Renal cortex interstitium (tissue), 11 donors: Measurements from ENCODE around the gene EVA1B. TPM values are rescaled to one million over a fixed set of nuclear protein-coding genes. Genes with fewer than 3 reads are reported as not detected.

Experiments
- DNase-seq, 11 donors: peaks; one replicate each; pipeline ENCODE4 v3.0.0-alpha.2; 2013; ENCODE audit warnings: low read depth in 9 of 11, low spot score in 4 of 11; ENCODE audit errors: extremely low read depth in 1 of 11
- polyA plus RNA-seq, 3 donors: library from polyadenylated mRNA; unstranded; fragments of 120-200 nt; gene quantifications; one replicate each; pipeline ENCODE4 v1.2.1, GENCODE V29; 2013; ENCODE audit not compliant: insufficient read length in 3 of 3

EVA1B gene
- polyA plus RNA-seq, 3 donors = 38.1 to 102 (median 89.8) TPM

DNA sequence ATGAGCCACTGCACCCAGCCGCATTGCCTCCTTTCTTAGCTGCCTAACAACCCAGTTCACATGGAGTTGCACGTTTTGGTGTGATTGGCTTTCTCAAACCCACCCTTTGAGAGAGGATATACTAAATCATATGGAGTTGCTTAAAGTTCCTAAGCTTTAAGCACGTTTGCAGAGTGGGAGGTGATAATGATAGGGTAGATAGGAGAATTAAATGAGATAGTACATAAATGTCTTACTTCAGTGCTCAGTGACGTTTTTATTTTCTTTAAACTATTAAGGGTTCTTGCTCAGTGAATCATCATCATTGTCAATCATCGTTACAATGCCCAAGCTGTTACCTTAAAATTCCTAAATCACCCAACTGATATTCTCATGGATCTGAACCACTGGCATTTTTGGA is 20.2 kb downstream of the EVA1B start:
- DNase-seq = no peak

DNA sequence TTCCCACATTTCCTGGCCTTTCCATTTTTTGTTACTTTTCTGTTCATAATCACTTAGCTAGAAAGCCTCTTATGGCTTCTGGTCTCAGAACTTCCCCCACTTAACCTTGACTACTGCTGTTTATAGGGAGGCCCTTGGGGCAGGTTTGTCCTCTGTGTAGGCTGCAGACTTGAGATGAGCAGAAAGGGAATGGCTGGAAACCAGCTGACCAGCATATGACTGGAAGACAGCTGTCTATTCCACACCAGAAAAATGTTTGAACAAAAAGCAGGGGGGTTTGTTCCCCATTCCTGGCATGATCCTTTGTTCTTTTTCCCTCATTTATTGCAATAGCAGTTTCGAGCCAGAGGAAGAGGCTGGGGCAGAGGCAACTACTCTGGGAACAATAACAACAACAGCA is 22.2 kb downstream of the EVA1B start:
- DNase-seq = no peak

DNA sequence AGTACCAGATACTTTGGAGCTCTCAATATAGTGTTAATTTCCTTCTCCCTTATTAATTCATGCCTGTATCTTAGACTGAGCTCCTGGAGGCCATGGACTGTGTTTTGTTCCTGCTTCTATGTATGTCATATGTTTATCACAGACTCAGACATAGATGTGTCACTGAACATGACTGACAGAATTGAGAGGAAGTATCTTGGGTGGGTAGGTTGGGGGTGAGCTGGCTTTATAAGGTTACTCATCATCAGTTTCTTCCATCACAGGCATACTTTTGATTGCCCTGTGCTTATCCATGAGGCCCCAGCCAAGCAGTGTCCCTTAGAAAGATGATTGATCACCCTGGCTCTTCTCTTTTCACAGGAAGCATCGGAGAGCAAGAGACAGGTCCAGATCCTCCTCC is 22.9 kb downstream of the EVA1B start:
- DNase-seq = no peak

DNA sequence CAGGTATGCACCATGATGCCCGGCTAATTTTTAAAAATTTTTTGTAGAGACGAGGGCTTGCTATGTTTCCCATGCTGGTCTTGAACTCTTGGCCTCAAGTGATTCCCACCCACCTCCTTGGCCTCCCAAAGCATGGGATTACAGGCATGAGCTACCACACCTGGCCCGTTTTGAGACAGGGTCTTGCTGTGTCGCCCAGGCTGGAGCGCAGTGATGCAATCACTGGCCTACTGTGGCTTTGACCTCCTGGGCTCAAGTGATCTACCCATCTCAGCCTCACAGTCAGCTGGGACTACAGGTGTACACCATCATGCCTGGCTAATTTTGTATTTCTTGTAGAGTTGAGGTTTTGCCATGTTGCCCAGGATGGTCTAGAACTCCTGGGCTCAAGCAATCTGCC is 24.8 kb downstream of the EVA1B start:
- no peak for DNase-seq

DNA sequence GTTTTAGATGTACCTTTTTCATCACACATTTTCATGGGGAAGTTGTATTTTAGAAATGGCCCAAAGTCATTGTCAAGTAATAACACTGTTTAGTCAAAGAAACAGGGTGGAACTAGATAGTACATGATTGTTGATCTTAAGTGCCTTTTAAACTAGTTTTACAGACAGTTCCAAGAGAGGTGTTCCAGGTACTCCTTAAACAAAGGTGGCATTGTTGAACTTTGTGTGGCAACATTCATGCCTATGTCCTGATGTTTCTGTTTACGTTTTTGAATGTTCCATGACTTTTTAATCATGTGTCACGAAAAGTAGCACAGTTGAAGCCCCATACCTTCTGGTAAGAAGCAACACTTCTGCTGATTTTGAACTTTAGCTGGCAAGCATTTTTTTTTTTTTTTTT is 26.4 kb downstream of the EVA1B start:
- no peak for DNase-seq

DNA sequence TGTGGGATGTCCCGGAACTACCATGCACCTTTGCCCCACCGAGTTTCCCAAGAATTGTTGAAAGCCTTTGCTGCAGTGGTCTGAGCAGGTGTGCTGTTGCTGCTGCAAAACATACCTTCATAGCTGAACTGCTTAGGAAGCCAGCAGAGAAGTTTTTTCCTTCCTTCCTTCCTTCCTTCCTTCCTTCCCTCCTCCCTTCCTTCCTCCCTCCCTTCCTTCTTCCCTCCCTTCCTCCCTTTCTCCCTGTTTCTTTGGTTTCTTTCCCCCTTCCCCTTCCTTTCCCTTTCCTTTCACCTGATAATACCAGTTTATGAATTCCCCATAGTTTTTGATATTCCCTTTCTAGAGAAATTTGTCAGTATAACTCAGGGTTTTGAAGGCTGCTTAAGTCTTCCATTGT is 28.1 kb downstream of the EVA1B start:
- no peak for DNase-seq

DNA sequence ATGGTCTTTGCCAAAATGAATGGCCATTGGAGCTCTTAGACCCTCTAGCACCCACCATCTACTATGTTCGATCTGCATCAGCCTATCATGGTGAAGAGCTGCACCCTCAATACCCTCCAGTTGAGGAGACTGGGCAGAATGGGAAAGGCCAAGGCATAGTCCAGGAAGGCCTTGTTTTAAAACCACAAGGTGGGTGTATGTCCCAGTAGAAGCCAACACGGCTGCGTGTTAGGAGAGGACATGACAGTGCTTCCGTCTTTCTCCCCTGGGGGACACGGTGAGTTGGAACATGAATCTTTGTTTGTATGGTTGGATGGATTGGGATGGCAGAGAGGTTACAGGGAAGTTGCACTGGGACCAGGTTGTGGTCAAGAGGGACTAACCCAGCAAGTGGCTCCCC is 35.9 kb downstream of the EVA1B start:
- no peak for DNase-seq

DNA sequence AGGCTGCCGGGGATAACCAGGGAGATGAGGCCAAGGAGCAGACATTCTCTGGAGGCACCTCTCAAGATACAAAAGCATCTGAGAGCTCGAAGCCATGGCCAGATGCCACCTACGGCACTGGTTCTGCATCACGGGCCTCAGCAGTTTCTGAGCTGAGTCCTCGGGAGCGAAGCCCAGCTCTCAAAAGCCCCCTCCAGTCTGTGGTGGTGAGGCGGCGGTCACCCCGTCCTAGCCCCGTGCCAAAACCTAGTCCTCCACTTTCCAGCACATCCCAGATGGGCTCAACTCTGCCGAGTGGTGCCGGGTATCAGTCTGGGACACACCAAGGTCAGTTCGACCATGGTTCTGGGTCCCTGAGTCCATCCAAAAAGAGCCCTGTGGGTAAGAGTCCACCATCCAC is 36.6 kb downstream of the EVA1B start:
- DNase-seq = no peak

DNA sequence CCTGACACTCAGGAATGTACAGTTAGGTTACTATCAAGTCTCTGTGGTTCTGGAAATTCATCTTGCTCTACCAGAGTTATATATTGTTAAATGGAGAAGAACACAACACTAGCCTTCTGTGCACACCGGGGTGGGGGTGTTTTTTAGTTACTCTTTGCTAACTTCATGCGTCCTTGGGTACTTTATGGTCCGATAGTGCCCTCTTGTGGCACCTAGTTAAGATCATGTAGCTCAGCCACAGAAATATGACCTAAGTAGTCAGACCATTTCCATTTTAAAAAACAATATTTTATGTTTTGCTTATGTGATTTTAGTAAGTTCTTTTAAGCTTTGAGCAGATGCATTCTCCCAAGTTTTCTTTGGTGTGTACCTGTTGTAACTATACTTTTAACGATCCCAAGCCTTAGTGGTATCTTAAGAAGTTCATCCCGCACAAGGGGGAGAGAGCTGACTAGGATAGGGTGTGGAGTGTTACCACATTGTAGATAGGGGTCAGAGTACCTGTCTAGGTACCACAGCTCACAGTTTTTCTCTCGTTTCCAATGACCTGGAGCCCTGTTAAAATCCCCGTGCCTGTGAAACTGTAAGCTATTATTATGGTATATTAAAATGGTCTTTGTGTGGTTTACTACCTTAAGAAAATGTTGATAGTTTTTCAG is 37.9 kb downstream of the EVA1B start:
- peak; percentile 61 to 86 (median 76) for DNase-seq

DNA sequence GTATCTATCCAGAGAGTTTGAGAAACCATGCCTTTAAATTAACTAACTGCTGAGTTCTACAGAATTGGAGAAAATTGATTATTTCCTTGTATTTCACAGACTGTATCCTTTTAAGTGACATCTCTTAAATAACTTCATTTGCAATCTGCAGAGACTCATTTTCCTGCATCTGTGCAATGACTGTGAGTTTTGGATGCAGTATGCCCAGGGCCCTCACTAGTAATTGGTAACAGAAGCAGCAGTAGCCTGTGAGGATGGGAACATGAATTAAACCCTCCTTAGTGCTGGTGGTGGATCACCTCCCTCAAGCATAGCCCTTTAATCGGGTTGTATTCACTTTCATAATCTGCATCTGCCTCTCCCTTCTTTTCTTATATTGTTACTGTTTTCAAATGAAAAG is 38.9 kb downstream of the EVA1B start:
- DNase-seq = no peak

DNA sequence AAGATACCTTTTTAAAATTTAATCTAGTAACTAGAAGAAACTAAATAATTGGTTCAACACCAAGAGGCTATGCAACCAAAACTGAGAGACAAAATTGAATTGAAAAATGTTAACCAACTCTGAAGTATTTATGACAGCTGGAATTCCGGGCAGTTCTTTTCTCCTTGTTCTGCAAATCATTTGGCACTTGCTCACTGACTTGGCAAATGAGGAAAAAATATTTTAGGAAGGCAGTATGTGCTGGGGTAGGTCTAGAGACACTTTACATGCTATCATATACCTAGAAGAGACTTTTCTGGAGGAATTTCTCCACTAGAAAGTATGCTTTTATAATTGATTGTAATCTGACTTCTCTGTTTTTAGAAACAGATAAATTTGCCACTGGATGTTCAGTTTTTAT is 39.4 kb downstream of the EVA1B start:
- no peak for DNase-seq

DNA sequence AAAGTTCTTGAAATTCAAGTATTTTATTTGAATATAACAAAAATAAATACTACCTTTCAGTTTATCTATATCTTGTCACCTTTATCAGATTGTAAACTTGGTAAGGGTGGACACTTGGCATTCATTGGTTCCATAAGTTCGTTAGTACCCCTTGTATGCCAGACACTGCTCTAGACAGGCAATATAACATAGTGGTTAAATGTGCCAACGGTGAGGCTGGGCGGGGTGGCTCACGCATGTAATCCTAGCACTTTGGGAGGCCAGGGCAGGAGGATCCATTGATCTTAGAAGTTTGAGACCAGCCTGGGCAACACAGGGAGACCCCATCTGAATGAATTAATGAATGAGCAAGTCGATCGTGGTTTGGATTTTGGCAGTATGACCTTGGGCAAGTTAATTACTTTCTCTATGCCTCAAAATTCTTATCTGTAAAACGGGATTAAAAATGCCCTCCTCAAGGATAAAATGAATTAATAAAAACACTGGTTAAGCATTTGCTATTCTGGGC is 43.6 kb downstream of the EVA1B start:
- DNase-seq = no peak

DNA sequence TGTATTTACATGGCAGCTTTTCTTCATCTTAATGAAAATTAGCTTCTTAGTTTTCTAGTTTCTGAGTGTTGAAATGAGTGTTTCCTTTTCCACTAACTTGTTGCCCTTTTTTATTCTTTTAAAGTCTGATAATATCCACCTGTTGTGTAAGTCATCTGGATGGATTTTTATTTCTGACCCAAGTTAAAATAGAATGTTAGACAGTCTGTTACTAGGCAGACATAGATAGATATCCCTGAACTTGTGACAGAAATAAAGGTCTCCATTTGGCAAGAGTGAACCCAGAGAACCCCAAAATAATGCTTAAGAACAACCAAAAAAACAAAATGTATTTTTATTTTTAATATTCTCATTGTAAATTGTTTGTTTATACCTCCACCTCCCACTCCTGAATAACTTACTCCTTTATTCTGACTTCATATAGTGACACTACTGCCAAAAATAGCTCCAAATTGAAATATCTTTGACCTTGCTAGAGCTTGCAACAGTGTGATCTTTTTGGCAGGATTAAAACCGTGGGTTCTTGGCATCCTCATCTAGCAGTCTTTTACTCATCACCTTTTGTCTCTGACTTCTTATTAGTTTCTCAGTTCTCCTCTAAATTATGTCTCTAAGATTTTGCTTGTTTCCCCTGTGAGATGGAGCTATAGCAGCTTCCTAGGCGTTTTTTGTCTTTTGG is 44.2 kb downstream of the EVA1B start:
- DNase-seq = no peak

DNA sequence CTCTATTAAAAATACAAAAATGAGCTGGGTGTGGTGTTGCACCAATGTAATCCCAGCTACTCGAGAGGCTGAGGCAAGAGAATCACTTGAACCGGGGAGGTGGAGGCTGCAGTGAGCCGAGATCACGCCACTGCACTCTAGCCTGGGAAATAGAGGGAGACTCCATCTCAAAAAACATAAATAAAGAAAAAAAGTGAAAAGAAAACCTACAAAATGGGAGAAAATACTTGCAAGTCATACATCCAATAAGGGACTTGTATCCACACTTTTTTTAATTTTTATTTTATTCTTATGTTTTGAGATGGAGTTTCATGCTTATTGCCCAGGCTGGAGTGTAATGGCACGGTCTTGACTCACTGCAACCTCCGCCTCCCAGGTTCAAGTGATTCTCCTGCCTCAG is 46.8 kb downstream of the EVA1B start:
- DNase-seq = no peak

DNA sequence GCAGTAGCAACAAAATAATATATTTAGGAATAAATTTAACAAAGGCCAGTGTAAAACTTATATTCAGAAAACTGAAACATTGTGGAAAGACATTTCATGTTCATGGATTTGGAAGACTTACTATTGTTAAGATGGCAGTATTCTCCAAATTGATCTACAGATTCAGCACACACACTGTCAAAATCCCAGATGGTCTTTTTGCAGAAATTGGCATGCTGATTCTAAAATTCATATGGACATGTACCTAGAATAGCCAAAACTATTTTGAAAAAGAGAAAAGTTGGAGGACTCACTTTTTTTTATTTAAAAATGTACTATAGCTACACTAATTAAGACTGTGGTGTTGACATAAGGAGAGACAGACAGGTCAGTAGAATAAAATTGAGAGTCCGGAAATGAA is 49.2 kb downstream of the EVA1B start:
- DNase-seq = no peak

DNA sequence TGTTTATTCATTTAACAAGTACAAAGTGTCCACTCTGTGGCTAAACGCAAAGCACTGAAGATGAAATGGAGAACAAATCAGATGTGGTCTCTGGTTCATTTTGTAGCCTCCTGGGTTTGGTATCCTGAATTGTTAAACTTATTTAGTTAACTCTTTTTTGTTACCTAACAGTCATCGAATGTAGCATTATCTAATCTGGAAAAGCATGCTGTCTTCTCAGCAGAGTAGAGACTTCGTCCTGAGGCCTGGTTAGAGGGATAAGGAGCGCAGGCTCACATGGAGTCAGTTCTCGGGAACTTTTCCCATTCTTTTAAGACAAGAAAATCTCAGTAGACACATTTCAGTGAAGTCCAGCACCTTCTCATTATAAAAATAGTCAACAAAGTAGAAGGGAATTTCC is 50.4 kb downstream of the EVA1B start:
- DNase-seq = no peak

Other genes with a start within 250 kb of the EVA1B start
- gene TEKT2, start 239.6 kb downstream of the EVA1B start, polyA plus RNA-seq = 10 to 100 TPM; 11.5 to 14.9 (median 13.0) TPM
- 10 to 100 TPM; 29.7 to 35.3 (median 34.4) TPM for gene ADPRS, start 234.8 kb downstream of the EVA1B start, polyA plus RNA-seq
- gene COL8A2, start 198.4 kb downstream of the EVA1B start, polyA plus RNA-seq = 1 to 10 TPM; 1.3 to 3.2 (median 1.7) TPM
- gene TRAPPC3, start 174.2 kb downstream of the EVA1B start, polyA plus RNA-seq = 10 to 100 TPM; 61.4 to 65.5 (median 64.4) TPM
- gene MAP7D1, start 167.5 kb downstream of the EVA1B start, polyA plus RNA-seq = 10 to 100 TPM; 49.4 to 77.8 (median 55.9) TPM
- 100 to 1,000 TPM; 145 to 151 (median 147) TPM for gene THRAP3, start 99.2 kb downstream of the EVA1B start, polyA plus RNA-seq
- gene SH3D21, start 17.3 kb downstream of the EVA1B start, polyA plus RNA-seq = 10 to 100 TPM; 19.0 to 43.2 (median 30.3) TPM
- gene STK40, start 62.3 kb upstream of the EVA1B start, polyA plus RNA-seq = 10 to 100 TPM; 40.2 to 47.7 (median 42.0) TPM
- gene LSM10, start 74.3 kb upstream of the EVA1B start, polyA plus RNA-seq = 10 to 100 TPM; 22.1 to 28.7 (median 24.3) TPM
- 10 to 100 TPM; 21.2 to 32.4 (median 22.6) TPM for gene OSCP1, start 126.8 kb upstream of the EVA1B start, polyA plus RNA-seq
- gene MRPS15, start 140.7 kb upstream of the EVA1B start, polyA plus RNA-seq = 10 to 100 TPM; 70.7 to 72.8 (median 72.6) TPM
- 1 to 10 TPM; 3.7 to 5.8 (median 5.4) TPM for gene CSF3R, start 159.3 kb upstream of the EVA1B start, polyA plus RNA-seq